OCI-LY7 (cell line): ENCODE data around the gene OGT.

ENCODE experiments used
- CTCF ChIP-seq: fragments of 200-600 bp; sonication (generic); conservative IDR thresholded peaks from 2 replicates; pipeline ENCODE4 v1.5.1; 2014; ENCODE audit warnings: mild to moderate bottlenecking, antibody characterized with exemption, low read length, moderate library complexity, mixed read lengths
- EZH2phosphoT487 ChIP-seq: fragments of 200-600 bp; sonication (generic); IDR thresholded peaks from 2 replicates; pipeline ENCODE4 v1.6.1; 2018; ENCODE audit warnings: low read depth, borderline replicate concordance, mild to moderate bottlenecking, mixed run types, antibody characterized with exemption, low read length, moderate library complexity, mixed read lengths

- TF ChIP-seq CTCF (no peak), EZH2phosphoT487 (no peak)
Measured at GRCh38 chrX:71558920-71559319, 26.0 kb downstream of the OGT start.
